ENCODE results near the gene PHLDA2.

The PHLDA2 gene

GRCh38 chr11:2945757-2946287 lies 16.6 kb upstream of the PHLDA2 start:
- Histone ChIP-seq H3K4me3 (ENCODE audit: low read length) (no peak overlapping the region), H3K27ac (ENCODE audit: low read length) (no peak overlapping the region), H3K27me3 (ENCODE audit: control insufficient read depth, insufficient read depth, low read length) (no peaks in the 10 kb centered on the region), H3K4me1 (ENCODE audit: control insufficient read depth, insufficient read depth, low read length) (peaks cover 8% of the 10 kb centered on the region), H3K9me3 (ENCODE audit: control insufficient read depth, insufficient read depth, low read length) (no peaks in the 10 kb centered on the region), H3K36me3 (ENCODE audit: control insufficient read depth, insufficient read depth, low read length) (peaks cover 34% of the 10 kb centered on the region)
- no peak for DNase-seq (ENCODE audit: low read depth, low spot score)
- WGBS (ENCODE audit: insufficient coverage, insufficient read length) = no CpG with 5 or more reads among the region's 8 CpGs

GRCh38 chr11:2945031-2945756 lies 16.0 kb upstream of the PHLDA2 start:
- H3K9me3 ChIP-seq (ENCODE audit: control insufficient read depth, insufficient read depth, low read length) = no peaks in the 10 kb centered on the region
- peaks cover 8% of the 10 kb centered on the region for H3K4me1 ChIP-seq (ENCODE audit: control insufficient read depth, insufficient read depth, low read length)
- H3K27me3 ChIP-seq (ENCODE audit: control insufficient read depth, insufficient read depth, low read length) = no peaks in the 10 kb centered on the region
- H3K27ac ChIP-seq (ENCODE audit: low read length) = no peak overlapping the region
- peaks cover 33% of the 10 kb centered on the region for H3K36me3 ChIP-seq (ENCODE audit: control insufficient read depth, insufficient read depth, low read length)
- no CpG with 5 or more reads among the region's 16 CpGs for WGBS (ENCODE audit: insufficient coverage, insufficient read length)
- no peak for DNase-seq (ENCODE audit: low read depth, low spot score)
- H3K4me3 ChIP-seq (ENCODE audit: low read length) = no peak overlapping the region

GRCh38 chr11:2944530-2944929 lies 15.3 kb upstream of the PHLDA2 start:
- Histone ChIP-seq H3K36me3 (ENCODE audit: control insufficient read depth, insufficient read depth, low read length) (peaks cover 27% of the 10 kb centered on the region), H3K27me3 (ENCODE audit: control insufficient read depth, insufficient read depth, low read length) (no peaks in the 10 kb centered on the region), H3K27ac (ENCODE audit: low read length) (no peak overlapping the region), H3K9me3 (ENCODE audit: control insufficient read depth, insufficient read depth, low read length) (no peaks in the 10 kb centered on the region), H3K4me3 (ENCODE audit: low read length) (no peak overlapping the region), H3K4me1 (ENCODE audit: control insufficient read depth, insufficient read depth, low read length) (peaks cover 8% of the 10 kb centered on the region)
- WGBS (ENCODE audit: insufficient coverage, insufficient read length) = no CpG with 5 or more reads among the region's 24 CpGs
- DNase-seq (ENCODE audit: low read depth, low spot score) = no peak

- no peak overlapping the region for H3K4me3 ChIP-seq (ENCODE audit: low read length)
- peaks cover 8% of the 10 kb centered on the region for H3K4me1 ChIP-seq (ENCODE audit: control insufficient read depth, insufficient read depth, low read length)
- no peak for DNase-seq (ENCODE audit: low read depth, low spot score)
- no peak overlapping the region for H3K27ac ChIP-seq (ENCODE audit: low read length)
- peaks cover 22% of the 10 kb centered on the region; the same call in 1 of the 2 replicates for H3K36me3 ChIP-seq (ENCODE audit: control insufficient read depth, insufficient read depth, low read length)
- H3K9me3 ChIP-seq (ENCODE audit: control insufficient read depth, insufficient read depth, low read length) = peaks cover 3% of the 10 kb centered on the region; the same call in 1 of the 2 replicates
- no peaks in the 10 kb centered on the region for H3K27me3 ChIP-seq (ENCODE audit: control insufficient read depth, insufficient read depth, low read length)
- no CpG with 5 or more reads among the region's 12 CpGs for WGBS (ENCODE audit: insufficient coverage, insufficient read length)
These were observed 14.5 kb upstream of the PHLDA2 start for GRCh38 chr11:2943711-2944118.

GRCh38 chr11:2942872-2943710 lies 13.9 kb upstream of the PHLDA2 start:
- H3K36me3 ChIP-seq (ENCODE audit: control insufficient read depth, insufficient read depth, low read length) = peaks cover 19% of the 10 kb centered on the region; the same call in 1 of the 2 replicates
- WGBS (ENCODE audit: insufficient coverage, insufficient read length) = no CpG with 5 or more reads among the region's 15 CpGs
- no peaks in the 10 kb centered on the region for H3K27me3 ChIP-seq (ENCODE audit: control insufficient read depth, insufficient read depth, low read length)
- no peak overlapping the region for H3K4me3 ChIP-seq (ENCODE audit: low read length)
- no peak for DNase-seq (ENCODE audit: low read depth, low spot score)
- no peak overlapping the region for H3K27ac ChIP-seq (ENCODE audit: low read length)
- H3K9me3 ChIP-seq (ENCODE audit: control insufficient read depth, insufficient read depth, low read length) = peaks cover 3% of the 10 kb centered on the region; the same call in 1 of the 2 replicates
- peaks cover 8% of the 10 kb centered on the region for H3K4me1 ChIP-seq (ENCODE audit: control insufficient read depth, insufficient read depth, low read length)

GRCh38 chr11:2942447-2942846 lies 13.2 kb upstream of the PHLDA2 start:
- Histone ChIP-seq H3K4me1 (ENCODE audit: control insufficient read depth, insufficient read depth, low read length) (peaks cover 8% of the 10 kb centered on the region), H3K27ac (ENCODE audit: low read length) (no peak overlapping the region), H3K36me3 (ENCODE audit: control insufficient read depth, insufficient read depth, low read length) (peaks cover 18% of the 10 kb centered on the region; the same call in 1 of the 2 replicates), H3K9me3 (ENCODE audit: control insufficient read depth, insufficient read depth, low read length) (peaks cover 3% of the 10 kb centered on the region; the same call in 1 of the 2 replicates), H3K4me3 (ENCODE audit: low read length) (no peak overlapping the region), H3K27me3 (ENCODE audit: control insufficient read depth, insufficient read depth, low read length) (no peaks in the 10 kb centered on the region)
- no CpG with 5 or more reads among the region's 13 CpGs for WGBS (ENCODE audit: insufficient coverage, insufficient read length)
- no peak for DNase-seq (ENCODE audit: low read depth, low spot score)

- WGBS (ENCODE audit: insufficient coverage, insufficient read length) = no CpG with 5 or more reads among the region's 10 CpGs
- no peak overlapping the region for H3K27ac ChIP-seq (ENCODE audit: low read length)
These were observed 12.0 kb upstream of the PHLDA2 start for GRCh38 chr11:2940921-2941821.

GRCh38 chr11:2940147-2940920 lies 11.1 kb upstream of the PHLDA2 start:
- H3K27me3 ChIP-seq (ENCODE audit: control insufficient read depth, insufficient read depth, low read length) = no peaks in the 10 kb centered on the region
- WGBS (ENCODE audit: insufficient coverage, insufficient read length) = no CpG with 5 or more reads among the region's 16 CpGs
- H3K36me3 ChIP-seq (ENCODE audit: control insufficient read depth, insufficient read depth, low read length) = peaks cover 15% of the 10 kb centered on the region; the same call in 1 of the 2 replicates
- no peak for DNase-seq (ENCODE audit: low read depth, low spot score)
- peaks cover 4% of the 10 kb centered on the region for H3K4me1 ChIP-seq (ENCODE audit: control insufficient read depth, insufficient read depth, low read length)
- H3K9me3 ChIP-seq (ENCODE audit: control insufficient read depth, insufficient read depth, low read length) = peaks cover 3% of the 10 kb centered on the region; the same call in 1 of the 2 replicates
- no peak overlapping the region for H3K4me3 ChIP-seq (ENCODE audit: low read length)
- no peak overlapping the region for H3K27ac ChIP-seq (ENCODE audit: low read length)

More at GRCh38 chr11:2940921-2941821, 12.0 kb upstream of the PHLDA2 start:
- H3K4me1 ChIP-seq (ENCODE audit: control insufficient read depth, insufficient read depth, low read length) = peaks cover 6% of the 10 kb centered on the region
- H3K27me3 ChIP-seq (ENCODE audit: control insufficient read depth, insufficient read depth, low read length) = no peaks in the 10 kb centered on the region
- peaks cover 3% of the 10 kb centered on the region; the same call in 1 of the 2 replicates for H3K9me3 ChIP-seq (ENCODE audit: control insufficient read depth, insufficient read depth, low read length)
- H3K36me3 ChIP-seq (ENCODE audit: control insufficient read depth, insufficient read depth, low read length) = peaks cover 15% of the 10 kb centered on the region; the same call in 1 of the 2 replicates
- no peak for DNase-seq (ENCODE audit: low read depth, low spot score)
- H3K4me3 ChIP-seq (ENCODE audit: low read length) = no peak overlapping the region

All from iPS DF 6.9 (cell line).